ENCODE measurements around the gene SUGCT.

GRCh38 chr7:40840990-40841389 lies 706.2 kb downstream of the SUGCT start:
- TF ChIP-seq CTCF (conservative IDR thresholded peaks at IDR 0.05 in 1 of 2, IDR thresholded peaks at IDR 0.05 in 1 of 2; ENCODE audit: extremely low read depth in 1 of 2, insufficient read depth in 1 of 2, low read depth in 1 of 2, low read length in 2 of 2) (no peak), EZH2 (IDR thresholded peaks at IDR 0.05; ENCODE audit: borderline replicate concordance, low read length) (no peak)
